GM04504 (cell line): ENCODE measurements around the gene AFDN.
A peak's percentile ranks its signal among the peaks of the same experiment; 100 is the strongest.
"Not testable (repeated sequence)": the region's sequence is repeated elsewhere in the genome, so short reads cannot be mapped to it uniquely, and the experiment has no call there.

Experiments used
- DNase-seq: peaks from one replicate; pipeline ENCODE4 v3.0.0-alpha.2; 2012; ENCODE audit warnings: low read depth

AFDN gene

GRCh38 chr6:168001514-168001913, 174.8 kb downstream of the AFDN start:
- not testable (repeated sequence) for DNase-seq

GRCh38 chr6:168002804-168003203, 176.1 kb downstream of the AFDN start:
- no peak for DNase-seq

GRCh38 chr6:168004023-168004422, 177.3 kb downstream of the AFDN start:
- DNase-seq: no peak

DNA sequence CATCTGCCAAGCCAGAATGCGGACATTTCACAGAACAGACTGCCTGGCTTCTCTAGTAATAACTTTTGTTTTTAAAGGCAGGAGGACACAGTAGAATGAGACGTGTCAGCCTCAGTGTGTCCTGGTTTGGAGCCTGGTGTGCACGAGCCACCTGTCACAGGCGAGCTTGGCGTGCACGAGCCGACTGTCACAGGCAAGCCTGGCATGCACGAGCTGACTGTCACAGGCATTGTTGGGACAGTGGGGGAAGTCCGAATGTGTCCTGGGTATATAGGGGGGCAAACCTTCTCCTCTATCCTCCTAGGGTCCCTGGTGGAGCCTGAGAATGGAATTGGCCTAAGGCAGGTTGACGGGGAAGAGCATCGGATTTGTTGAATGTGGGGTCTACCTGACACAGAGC, 178.2 kb downstream of the AFDN start:
- DNase-seq: no peak

DNA sequence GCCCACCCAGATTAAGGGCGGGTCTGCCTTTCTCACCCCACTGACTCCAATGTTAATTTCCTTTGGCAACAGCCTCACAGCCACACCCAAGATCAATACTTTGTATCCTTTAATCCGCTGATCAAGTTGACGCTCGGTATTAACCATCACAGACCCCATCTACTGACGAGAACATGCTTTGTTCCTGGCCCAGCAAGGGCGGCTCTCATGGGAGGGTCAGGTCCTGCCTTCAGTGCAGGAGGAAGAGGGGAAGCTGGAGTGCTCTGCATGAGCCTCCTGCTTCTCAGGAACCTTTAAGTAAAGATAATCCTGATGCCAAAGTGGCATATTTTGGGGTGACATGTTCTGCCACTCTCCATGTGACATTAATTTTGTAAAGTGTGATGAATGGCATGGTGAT, 179.1 kb downstream of the AFDN start:
- DNase-seq: no peak

GRCh38 chr6:168007592-168008338, 181.1 kb downstream of the AFDN start:
- peak; percentile 93 for DNase-seq

DNA sequence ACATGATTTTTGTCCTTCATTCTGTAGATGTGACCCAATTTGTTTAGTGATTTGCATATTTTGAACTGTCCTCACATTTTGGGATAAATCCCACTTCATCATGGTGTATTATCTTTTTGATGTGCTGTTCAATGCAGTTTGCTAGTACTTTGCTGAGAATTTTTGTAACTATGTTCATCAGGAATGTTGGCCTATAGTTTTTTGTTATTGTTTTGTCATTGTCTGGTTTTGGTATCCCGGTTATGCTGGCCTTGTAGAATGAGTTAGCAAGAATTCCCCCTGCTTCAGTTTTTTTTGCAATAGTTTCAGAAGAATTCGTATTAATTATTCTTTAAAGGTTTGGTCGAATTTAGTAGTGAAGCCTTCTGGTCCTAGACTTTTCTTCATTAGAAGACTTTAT, 182.6 kb downstream of the AFDN start:
- DNase-seq: no peak

DNA sequence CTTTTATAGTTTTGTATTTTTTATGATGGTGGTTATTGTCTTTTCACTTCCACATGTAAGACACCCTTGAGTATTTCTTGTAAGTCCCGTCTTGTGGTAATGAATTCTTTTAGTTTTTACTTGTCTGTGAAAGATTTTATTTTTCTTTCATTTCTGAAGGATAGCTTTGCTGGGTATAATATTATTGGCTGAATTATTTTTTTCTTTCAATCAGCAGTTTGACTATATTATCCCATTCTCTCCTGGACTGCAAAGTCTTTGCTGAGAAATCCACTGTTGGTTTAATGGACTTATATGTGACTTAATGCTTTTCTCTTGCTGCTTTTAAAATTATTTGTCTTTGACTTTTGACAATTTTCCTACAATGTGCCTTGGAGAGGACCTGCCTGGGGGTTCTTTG, 184.6 kb downstream of the AFDN start:
- no peak for DNase-seq

DNA sequence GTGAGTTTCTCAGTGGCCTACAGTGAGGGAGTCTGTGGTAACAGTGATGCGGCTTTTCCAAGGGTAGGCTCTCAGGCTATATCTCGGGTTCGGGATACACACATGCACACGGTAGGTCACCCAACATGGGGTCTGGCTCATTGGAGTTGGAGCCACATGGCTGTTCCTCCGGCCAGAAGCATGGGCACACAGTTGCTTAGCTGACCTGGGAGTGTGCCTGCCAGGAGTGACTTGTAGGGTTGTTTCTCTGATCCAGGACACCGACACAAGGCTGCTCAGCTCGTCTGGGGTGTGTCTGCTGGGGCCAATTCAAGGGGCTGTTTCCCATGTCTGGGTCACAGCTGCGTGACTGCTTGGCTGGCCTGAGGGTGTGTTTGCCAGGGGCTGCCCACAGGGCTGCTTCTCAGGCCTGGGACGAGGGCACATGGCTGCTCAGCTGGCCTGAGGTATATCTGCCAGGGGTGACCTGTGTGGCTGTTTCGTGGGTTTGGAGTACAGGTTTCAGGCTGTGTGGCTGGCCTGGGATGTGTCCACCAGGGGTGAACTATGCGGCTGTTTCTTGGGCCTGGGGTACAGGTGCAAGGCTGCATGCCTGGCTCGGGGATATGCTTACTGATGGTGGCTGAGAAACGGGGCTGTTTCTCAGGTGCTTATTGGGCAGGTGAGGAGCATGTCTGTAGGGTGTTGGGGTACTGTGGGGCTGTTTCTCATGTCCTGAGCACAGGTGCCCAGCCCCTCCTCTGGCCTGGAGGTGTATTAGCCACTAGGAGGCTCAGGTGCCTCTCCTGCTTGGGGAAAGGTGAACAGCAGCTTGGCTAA, 185.9 kb downstream of the AFDN start:
- no peak for DNase-seq

DNA sequence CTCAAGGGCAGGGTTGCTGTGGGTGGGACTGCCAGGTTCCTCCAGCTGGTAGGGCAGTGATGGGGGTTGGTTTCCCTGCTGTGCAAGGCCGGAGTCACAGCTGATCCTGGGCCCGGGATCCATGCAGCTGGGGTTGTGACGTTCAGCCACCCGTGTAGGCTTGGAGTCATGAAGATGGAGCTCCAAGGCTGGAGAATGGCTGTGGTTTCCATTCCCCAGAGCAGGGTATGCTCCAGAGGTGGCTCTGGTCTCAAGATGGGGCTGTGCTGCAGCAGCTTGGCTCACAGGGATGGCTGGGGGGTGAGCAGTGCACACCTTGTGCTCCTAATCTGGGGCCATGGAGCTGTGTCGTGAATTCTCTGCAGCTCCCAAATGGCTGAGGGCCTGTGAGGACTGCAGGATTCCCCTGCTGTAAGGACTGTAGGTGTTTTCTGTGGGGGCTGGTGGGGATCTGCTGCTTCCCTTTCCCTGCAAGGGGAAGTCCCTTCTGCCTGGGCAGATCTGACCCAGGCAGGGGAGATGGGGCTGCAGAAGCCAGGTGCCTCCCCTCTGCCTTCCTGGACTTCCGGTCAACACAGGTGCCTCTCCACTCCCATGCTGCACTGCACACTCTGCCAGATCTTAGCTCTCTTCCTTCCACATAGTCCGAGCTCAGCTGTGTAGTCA, 186.7 kb downstream of the AFDN start:
- no peak for DNase-seq

DNA sequence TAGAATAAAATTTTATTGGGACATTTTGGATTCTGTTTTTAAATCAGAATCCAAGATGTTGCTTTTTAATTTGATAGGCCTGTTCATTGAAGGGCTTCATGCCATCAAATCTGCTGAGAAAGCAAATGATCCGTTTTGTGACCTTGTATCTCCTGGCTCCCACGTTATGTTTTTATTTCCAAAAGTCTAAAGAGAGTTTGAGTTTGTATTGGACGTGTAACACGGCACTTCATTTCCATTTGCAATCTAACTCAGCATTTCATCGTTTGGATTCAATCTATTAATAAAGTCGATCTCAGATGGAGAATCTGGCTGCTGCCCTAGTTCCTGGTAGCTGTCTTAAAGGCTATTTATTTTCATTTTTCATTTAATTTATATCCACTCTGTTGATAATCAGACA, 187.7 kb downstream of the AFDN start:
- no peak for DNase-seq

DNA sequence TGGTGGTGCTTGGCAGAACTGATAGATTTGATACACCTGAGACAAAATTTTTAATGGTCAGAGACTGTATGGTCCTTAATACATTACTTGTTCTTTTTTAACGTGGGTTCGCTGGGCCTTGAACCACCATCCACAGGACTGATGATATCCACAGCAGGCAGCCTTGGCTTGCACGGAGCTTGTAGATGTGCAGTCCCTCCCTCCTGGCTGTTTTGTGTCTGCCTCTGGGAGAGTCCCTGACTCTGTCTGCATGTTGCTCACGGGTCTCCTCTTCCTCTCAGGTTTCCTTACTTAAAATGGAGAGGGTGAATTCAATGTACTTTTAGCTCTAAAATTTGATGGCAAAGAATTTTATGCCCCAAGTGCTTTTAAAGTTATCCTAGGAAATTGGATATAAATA, 188.3 kb downstream of the AFDN start:
- no peak for DNase-seq

DNA sequence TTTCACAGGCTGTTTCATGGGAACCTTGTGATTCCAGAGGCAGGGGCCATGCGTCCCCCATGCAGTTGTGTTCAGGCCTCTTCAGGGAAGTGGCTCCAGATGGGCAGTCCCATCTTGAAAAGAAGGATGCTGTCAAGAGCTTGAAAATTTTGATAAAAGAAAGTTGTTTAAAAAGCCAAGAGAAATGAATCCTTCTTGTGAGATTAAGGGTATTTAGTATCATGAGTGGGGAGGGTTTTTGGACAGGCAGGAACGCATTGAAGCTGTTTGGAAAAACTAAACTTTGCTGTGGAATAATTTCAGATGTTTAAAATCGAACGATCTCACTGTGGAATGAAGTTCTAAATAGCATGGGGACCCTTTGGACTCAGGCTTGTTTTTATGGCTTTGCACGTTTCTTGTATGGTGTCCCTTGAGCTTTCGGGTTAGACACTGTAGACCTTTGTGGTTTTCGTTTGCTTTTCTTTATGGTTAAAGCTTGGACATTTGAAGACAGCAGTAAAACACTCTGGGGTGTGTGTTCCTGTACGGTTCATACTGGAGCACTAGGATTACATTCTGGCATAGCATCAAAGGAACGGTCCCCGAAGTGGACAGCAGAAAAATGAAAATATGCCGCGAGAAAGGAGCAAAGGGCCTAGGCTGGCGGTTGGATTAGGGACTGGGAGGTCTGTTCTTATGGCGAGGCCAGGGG, 188.9 kb downstream of the AFDN start:
- no peak for DNase-seq

GRCh38 chr6:168016176-168016620, 189.5 kb downstream of the AFDN start:
- no peak for DNase-seq

- DNase-seq: no peak
Observed at GRCh38 chr6:168016721-168017525, 190.2 kb downstream of the AFDN start.

GRCh38 chr6:168017629-168018028, 190.9 kb downstream of the AFDN start:
- no peak for DNase-seq

DNA sequence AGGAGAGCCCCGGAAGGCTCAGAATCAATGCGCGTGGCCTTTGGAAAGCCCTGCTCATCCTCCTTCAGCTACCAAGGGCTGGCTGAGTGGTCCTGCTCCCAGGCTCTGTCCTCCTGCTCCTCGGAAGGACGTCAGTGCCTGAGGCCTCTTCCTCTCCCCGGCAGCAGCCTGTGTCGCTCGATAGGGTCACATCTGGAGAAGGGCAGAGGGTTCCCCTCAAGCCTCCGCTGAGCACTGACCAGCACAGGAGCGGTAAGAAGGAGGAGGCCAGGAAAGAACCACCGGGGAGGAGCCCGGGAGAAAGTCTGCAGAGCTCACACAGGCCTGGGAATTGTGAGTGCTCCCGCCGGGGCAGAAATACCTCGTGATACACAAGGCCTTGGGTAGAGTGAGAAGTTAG, 192.0 kb downstream of the AFDN start:
- no peak for DNase-seq

- no peak for DNase-seq
Observed at GRCh38 chr6:168020242-168020641, 193.5 kb downstream of the AFDN start.

DNA sequence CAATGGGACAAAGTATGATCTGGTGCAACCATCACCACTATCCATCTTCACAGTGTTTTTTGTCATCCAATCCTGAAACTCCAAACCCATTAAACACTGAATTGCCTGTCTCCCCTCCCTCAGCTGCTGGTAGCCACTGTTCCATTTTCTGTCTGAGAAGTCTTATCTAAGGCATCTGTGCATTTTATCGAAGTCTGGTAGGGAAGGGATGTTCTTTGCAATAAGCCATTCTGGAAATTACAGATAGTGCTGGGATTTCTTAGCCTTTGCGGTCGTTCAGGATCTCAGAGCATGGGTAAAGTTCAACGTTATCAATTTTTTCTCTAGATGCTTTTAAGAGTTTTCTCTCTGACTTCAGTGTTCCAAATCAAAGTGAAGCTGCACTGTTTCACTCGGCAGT, 194.9 kb downstream of the AFDN start:
- no peak for DNase-seq
